HG03457 (cell line): ENCODE measurements around the gene PRDM5.

Experiments
- ATAC-seq: cut with Tn5 transposase; IDR thresholded peaks from one replicate; pipeline ENCODE4 v1.9.1; 2021; ENCODE audit warnings: moderate number of reproducible peaks; ENCODE audit not compliant: unreplicated experiment

Gene PRDM5

GRCh38 chr4:120824946-120825345 lies 97.6 kb downstream of the PRDM5 start:
- no peak for ATAC-seq

GRCh38 chr4:120821977-120822376 lies 100.5 kb downstream of the PRDM5 start:
- ATAC-seq = no peak

GRCh38 chr4:120821029-120821428 lies 101.5 kb downstream of the PRDM5 start:
- ATAC-seq = no peak

GRCh38 chr4:120819805-120820437 lies 102.6 kb downstream of the PRDM5 start:
- ATAC-seq = no peak

- no peak for ATAC-seq
Observed at GRCh38 chr4:120816296-120816965, 106.1 kb downstream of the PRDM5 start.

GRCh38 chr4:120815361-120815760 lies 107.2 kb downstream of the PRDM5 start:
- ATAC-seq = no peak

GRCh38 chr4:120814886-120815285 lies 107.6 kb downstream of the PRDM5 start:
- no peak for ATAC-seq

- ATAC-seq = no peak
Observed at GRCh38 chr4:120812216-120812615, 110.3 kb downstream of the PRDM5 start.

- ATAC-seq = no peak
Observed at GRCh38 chr4:120809518-120809917, 113.0 kb downstream of the PRDM5 start.

- ATAC-seq = no peak
Observed at GRCh38 chr4:120808475-120809141, 113.9 kb downstream of the PRDM5 start.

GRCh38 chr4:120801137-120801758 lies 121.3 kb downstream of the PRDM5 start:
- ATAC-seq = no peak

GRCh38 chr4:120798570-120798969 lies 124.0 kb downstream of the PRDM5 start:
- no peak for ATAC-seq

GRCh38 chr4:120796271-120796670 lies 126.3 kb downstream of the PRDM5 start:
- ATAC-seq = no peak

- ATAC-seq = no peak
Observed at GRCh38 chr4:120785202-120785601, 137.3 kb downstream of the PRDM5 start.

GRCh38 chr4:120777459-120777858 lies 145.1 kb downstream of the PRDM5 start:
- no peak for ATAC-seq

GRCh38 chr4:120775431-120775830 lies 147.1 kb downstream of the PRDM5 start:
- ATAC-seq = no peak

- ATAC-seq = no peak
Observed at GRCh38 chr4:120773641-120774040, 148.9 kb downstream of the PRDM5 start.

GRCh38 chr4:120771907-120772306 lies 150.6 kb downstream of the PRDM5 start:
- no peak for ATAC-seq

GRCh38 chr4:120770897-120771296 lies 151.6 kb downstream of the PRDM5 start:
- ATAC-seq = no peak

GRCh38 chr4:120769227-120769626 lies 153.3 kb downstream of the PRDM5 start:
- no peak for ATAC-seq

GRCh38 chr4:120765260-120765680 lies 157.3 kb downstream of the PRDM5 start:
- no peak for ATAC-seq

GRCh38 chr4:120763650-120764049 lies 158.9 kb downstream of the PRDM5 start:
- no peak for ATAC-seq
